Mucosa of descending colon (tissue), 3 donors: Measurements from ENCODE around the gene CST4. TPM values are rescaled to one million over a fixed set of nuclear protein-coding genes. Genes with fewer than 3 reads are reported as not detected.

ENCODE experiments used
- ATAC-seq: fragments of 200-7000 bp; cut with Tn5 transposase; one replicate; pipeline ENCODE4 v1.9.1; 2020; ENCODE audit warnings: mild to moderate bottlenecking, moderate library complexity
- DNase-seq, 3 donors: peaks; one replicate each; pipeline ENCODE4 v3.0.0-alpha.2; 2020
- H3K36me3 ChIP-seq: fragments of 200-600 bp; one replicate; pipeline ENCODE4 v1.8.0; 2021; ENCODE audit warnings: low read depth, mild to moderate bottlenecking
- H3K4me1 ChIP-seq: fragments of 200-600 bp; one replicate; pipeline ENCODE4 v1.8.0; 2021; ENCODE audit warnings: low read depth, mild to moderate bottlenecking
- H3K4me3 ChIP-seq: fragments of 200-600 bp; one replicate; pipeline ENCODE4 v1.8.0; 2021; ENCODE audit warnings: mild to moderate bottlenecking
- H3K9me3 ChIP-seq: fragments of 200-600 bp; one replicate; pipeline ENCODE4 v1.8.0; 2021; ENCODE audit warnings: mild to moderate bottlenecking
- CTCF ChIP-seq: fragments of 200-600 bp; IDR thresholded peaks from one replicate; pipeline ENCODE4 v1.8.0; 2022; ENCODE audit warnings: antibody characterized with exemption, mild to moderate bottlenecking
- intact Hi-C, 2 donors: fragments of 100-400 bp; cut with DNase I in 1 of 2; cut with micrococcal nuclease in 1 of 2; formaldehyde crosslinking; loops; one replicate each; pipeline versions ENCODE4 v1.11.0 to v1.11.1; 2022; cut with DNase I, micrococcal nuclease
- total RNA-seq, 3 donors: library from RNA; stranded (reverse); fragmentation: NEBNext Ultra II Directional in 2 of 3; extraction: Animal tissue kit (Norgen Biotek cat#: 25700) in 2 of 3; gene quantifications; one replicate each; pipeline versions ENCODE4 v1.2.1 to v1.2.4, GENCODE V29; 2021 to 2023
- donor health status: DM: no; HTN: no; CAD: no; lungs with moderate emphysema.
- donor health status: DM: no; HTN: no; CAD: no.
- donor health status: DM: no; HTN: yes; CAD: no.

Gene CST4
- total RNA-seq, 3 donors from 2014 or later, result not detected

- no peak for ATAC-seq
- intact Hi-C loops, result no loop called here
- DNase-seq, result no peak
- no peak for TF ChIP-seq CTCF
- no peak overlapping the region for H3K4me3 ChIP-seq
- no peaks in the 10 kb centered on the region for H3K9me3 ChIP-seq
- H3K4me1 ChIP-seq, result no peaks in the 10 kb centered on the region
- no peaks in the 10 kb centered on the region for H3K36me3 ChIP-seq
These were observed 18.5 kb downstream of the CST4 start for GRCh38 chr20:23670361-23670760.

GRCh38 chr20:23669866-23670265 lies 19.0 kb downstream of the CST4 start:
- Histone ChIP-seq H3K9me3 (no peaks in the 10 kb centered on the region), H3K36me3 (no peaks in the 10 kb centered on the region), H3K4me3 (no peak overlapping the region), H3K4me1 (no peaks in the 10 kb centered on the region)
- no peak for ATAC-seq
- intact Hi-C loops, result no loop called here
- TF ChIP-seq CTCF, result no peak
- DNase-seq, result no peak

- intact Hi-C loops, result no loop called here
These were observed 19.5 kb downstream of the CST4 start for GRCh38 chr20:23669327-23669726.

GRCh38 chr20:23668477-23668951 lies 20.3 kb downstream of the CST4 start:
- H3K4me1 ChIP-seq, result no peaks in the 10 kb centered on the region
- intact Hi-C loops, result no loop called here
- H3K36me3 ChIP-seq, result no peaks in the 10 kb centered on the region
- peak in 2 of 3 donors; percentile 39 to 61 for DNase-seq
- TF ChIP-seq CTCF, result peak; percentile 57
- ATAC-seq, result peak; percentile 85
- H3K4me3 ChIP-seq, result no peak overlapping the region
- no peaks in the 10 kb centered on the region for H3K9me3 ChIP-seq

More at GRCh38 chr20:23669327-23669726, 19.5 kb downstream of the CST4 start:
- ATAC-seq (no peak), DNase-seq (no peak)
- no peaks in the 10 kb centered on the region for H3K36me3 ChIP-seq
- no peak for TF ChIP-seq CTCF
- H3K4me1 ChIP-seq, result no peaks in the 10 kb centered on the region
- no peak overlapping the region for H3K4me3 ChIP-seq
- no peaks in the 10 kb centered on the region for H3K9me3 ChIP-seq

- no peak for ATAC-seq
- intact Hi-C loops, result no loop called here
- H3K36me3 ChIP-seq, result no peaks in the 10 kb centered on the region
These were observed 21.2 kb downstream of the CST4 start for GRCh38 chr20:23667666-23668065.

More at GRCh38 chr20:23667666-23668065, 21.2 kb downstream of the CST4 start:
- Histone ChIP-seq H3K4me3 (no peak overlapping the region), H3K9me3 (no peaks in the 10 kb centered on the region), H3K4me1 (no peaks in the 10 kb centered on the region)
- no peak for DNase-seq
- TF ChIP-seq CTCF, result no peak
